ENCODE results near the gene FBLN5.
"Not testable (repeated sequence)": the region's sequence is repeated elsewhere in the genome, so short reads cannot be mapped to it uniquely, and the experiment has no call there.

Gene FBLN5

GRCh38 chr14:91885113-91885712 lies 62.3 kb downstream of the FBLN5 start:
- DNase-seq (ENCODE audit: low spot score): no peak

- no peak for DNase-seq (ENCODE audit: low spot score)
These were observed 62.8 kb downstream of the FBLN5 start for GRCh38 chr14:91884664-91885063.

- no peak for DNase-seq (ENCODE audit: low spot score)
These were observed 63.7 kb downstream of the FBLN5 start for GRCh38 chr14:91883753-91884152.

- DNase-seq (ENCODE audit: low spot score): no peak
These were observed 64.7 kb downstream of the FBLN5 start for GRCh38 chr14:91882776-91883175.

- DNase-seq (ENCODE audit: low spot score): no peak
These were observed 65.1 kb downstream of the FBLN5 start for GRCh38 chr14:91882369-91882768.

GRCh38 chr14:91879196-91879595 lies 68.3 kb downstream of the FBLN5 start:
- no peak for DNase-seq (ENCODE audit: low spot score)

GRCh38 chr14:91878274-91878673 lies 69.2 kb downstream of the FBLN5 start:
- no peak for DNase-seq (ENCODE audit: low spot score)

GRCh38 chr14:91877376-91877915 lies 70.0 kb downstream of the FBLN5 start:
- DNase-seq (ENCODE audit: low spot score): no peak

- no peak for DNase-seq (ENCODE audit: low spot score)
These were observed 71.0 kb downstream of the FBLN5 start for GRCh38 chr14:91876492-91876891.

- DNase-seq (ENCODE audit: low spot score): no peak
These were observed 71.8 kb downstream of the FBLN5 start for GRCh38 chr14:91875525-91876286.

GRCh38 chr14:91873471-91874415 lies 73.8 kb downstream of the FBLN5 start:
- DNase-seq (ENCODE audit: low spot score): no peak

GRCh38 chr14:91872517-91873470 lies 74.7 kb downstream of the FBLN5 start:
- no peak for DNase-seq (ENCODE audit: low spot score)

- DNase-seq (ENCODE audit: low spot score): no peak
These were observed 75.4 kb downstream of the FBLN5 start for GRCh38 chr14:91872011-91872501.

- DNase-seq (ENCODE audit: low spot score): not testable (repeated sequence)
These were observed 76.1 kb downstream of the FBLN5 start for GRCh38 chr14:91871401-91871800.

GRCh38 chr14:91870890-91871289 lies 76.6 kb downstream of the FBLN5 start:
- DNase-seq (ENCODE audit: low spot score): no peak

GRCh38 chr14:91870001-91870400 lies 77.5 kb downstream of the FBLN5 start:
- no peak for DNase-seq (ENCODE audit: low spot score)

GRCh38 chr14:91869556-91869955 lies 77.9 kb downstream of the FBLN5 start:
- DNase-seq (ENCODE audit: low spot score): no peak

GRCh38 chr14:91867316-91867988 lies 80.0 kb downstream of the FBLN5 start, which contains the start of gene TC2N:
TC2N (minus strand) TSS chr14:91867536; CDS start chr14:91813769, 53,767 bp downstream.
- DNase-seq (ENCODE audit: low spot score): no peak

GRCh38 chr14:91866511-91867295 lies 80.8 kb downstream of the FBLN5 start:
- no peak for DNase-seq (ENCODE audit: low spot score)

Measured in pons (tissue), 1 donor.